Heart left ventricle (tissue), 16 donors: ENCODE measurements around the gene BCL11A. TPM values are rescaled to one million over a fixed set of nuclear protein-coding genes. Genes with fewer than 3 reads are reported as not detected.

Experiments
- ATAC-seq, 4 donors: fragments of 200-7000 bp; cut with Tn5 transposase; one replicate each; pipeline ENCODE4 v1.9.1; 2020 to 2022; ENCODE audit warnings: moderate library complexity in 4 of 4, mild to moderate bottlenecking in 3 of 4, moderate number of reproducible peaks in 1 of 4
- DNase-seq, 5 donors: peaks; one replicate each; pipeline ENCODE4 v3.0.0-alpha.2; 2020
- H3K27ac ChIP-seq, 12 donors: fragments of 200-600 bp; sonication (generic) in 4 of 12; one replicate each; pipeline versions ENCODE4 v1.5.0 to v1.8.0; 2016 to 2022; ENCODE audit warnings: mild to moderate bottlenecking in 2 of 12
- H3K27me3 ChIP-seq, 9 donors: fragments of 200-600 bp; sonication (generic) in 2 of 9; one replicate each; pipeline versions ENCODE4 v1.5.1 to v1.8.0; 2016 to 2022; ENCODE audit warnings: mild to moderate bottlenecking in 3 of 9
- H3K36me3 ChIP-seq, 9 donors: fragments of 200-600 bp; sonication (generic) in 2 of 9; one replicate each; pipeline versions ENCODE4 v1.5.0 to v1.8.0; 2018 to 2022; ENCODE audit warnings: mild to moderate bottlenecking in 2 of 9
- H3K4me1 ChIP-seq, 12 donors: fragments of 200-600 bp; sonication (generic) in 4 of 12; one replicate each; pipeline versions ENCODE4 v1.5.0 to v1.8.0; 2016 to 2022; ENCODE audit warnings: mild to moderate bottlenecking in 3 of 12
- H3K4me3 ChIP-seq, 12 donors: fragments of 200-600 bp; sonication (generic) in 4 of 12; one replicate each; pipeline versions ENCODE4 v1.5.0 to v1.8.0; 2017 to 2022; ENCODE audit warnings: mild to moderate bottlenecking in 9 of 12, moderate library complexity in 4 of 12
- H3K9me3 ChIP-seq, 12 donors: fragments of 200-600 bp; sonication (generic) in 4 of 12; one replicate each; pipeline versions ENCODE4 v1.5.0 to v1.8.0; 2016 to 2022; ENCODE audit warnings: mild to moderate bottlenecking in 1 of 12
- POLR2A ChIP-seq, 2 donors: fragments of 450-650 bp; IDR thresholded peaks; one replicate each; pipeline ENCODE4 v1.6.1; 2017; ENCODE audit warnings: antibody characterized with exemption in 2 of 2, mild to moderate bottlenecking in 2 of 2, moderate library complexity in 2 of 2
- WGBS, 4 donors: extraction: QIAGEN DNeasy Blood & Tissue Kit in 2 of 4; methylation state at CpG; one replicate each; pipeline versions ENCODE4 v1.1.5 to v1.1.7; 2013 to 2018; 5-methylcytosine and 5-hydroxymethylcytosine counted together
- intact Hi-C, 10 donors: fragments of 100-400 bp; cut with DNase I; formaldehyde crosslinking; loops; one replicate each; pipeline versions ENCODE4 v1.11.1 to v1.14.2; 2022
- polyA plus RNA-seq, 2 donors: library from polyadenylated mRNA; stranded (reverse); fragments of 200-250 nt; gene quantifications; one replicate each; pipeline ENCODE4 v1.2.3, GENCODE V29; 2013
- total RNA-seq, 9 donors: library from RNA; depleted of rRNA in 2 of 9; stranded (reverse); fragments of >200 nt in 2 of 9; fragmentation: NEBNext Ultra II Directional in 3 of 9; extraction: Animal tissue kit (Norgen Biotek cat#: 25700) in 3 of 9; gene quantifications; one replicate each; pipeline versions ENCODE4 v1.1.0 to v1.2.4, GENCODE V29; 2016 to 2023
- TF ChIP-seq, protein P1 (sequence below), 12 donors: fragments of 200-600 bp; sonication (generic) in 4 of 12; IDR thresholded peaks; one replicate each; pipeline versions ENCODE4 v1.5.0 to v1.8.0; 2018 to 2022; ENCODE audit warnings: antibody characterized with exemption in 12 of 12, mild to moderate bottlenecking in 5 of 12
- donor health status: ischemic (EF 13 %, LVEDD 7.1; RV severe dilation, severe dysfunction).
- donor health status: healthy with polysubstance abuse.
- donor health status: DM: no; HTN: yes; CAD: no.
- donor health status: DM: no; HTN: no; CAD: no.
- donor health status: ischemic (EF 25% LVEDD 6.9; RV normal size, moderate dysfunction).
- donor health status: ischemic (EF 25% LVEDD 5.7; RV mildly dilated, moderate dysfunction).
- donor health status: healthy.
- donor health status: DM: yes; HTN: yes; CAD: no.
- donor health status: ischemic (EF 35%, LVEDD 5.7; RV mildly dilated, moderate dysfunction).
- donor health status: nonischemic (EF 11% LVEDD 7.7; RV severe dilation, severe dysfunction).
- donor health status: DM: yes; HTN: yes; CAD: no.
- donor health status: PGD.
- donor health status: ischemic (EF 29% LVEDD 5.4; RV normal size, mild dysfunction).
- donor health status: nonischemic (EF 23%, LVEDD 6.1; RV moderate dilation, normal function).

BCL11A gene
- total and polyA plus RNA-seq, 11 donors, result 5.6 to 31.9 (median 20.2) TPM

- WGBS, 4 donors, result 88 to 91% (median 91%) methylated on average over 8 of the region's 8 CpGs
- TF ChIP-seq POLR2A (IDR thresholded peaks at IDR 0.05), result no peak
- TF ChIP-seq, protein P1, sequence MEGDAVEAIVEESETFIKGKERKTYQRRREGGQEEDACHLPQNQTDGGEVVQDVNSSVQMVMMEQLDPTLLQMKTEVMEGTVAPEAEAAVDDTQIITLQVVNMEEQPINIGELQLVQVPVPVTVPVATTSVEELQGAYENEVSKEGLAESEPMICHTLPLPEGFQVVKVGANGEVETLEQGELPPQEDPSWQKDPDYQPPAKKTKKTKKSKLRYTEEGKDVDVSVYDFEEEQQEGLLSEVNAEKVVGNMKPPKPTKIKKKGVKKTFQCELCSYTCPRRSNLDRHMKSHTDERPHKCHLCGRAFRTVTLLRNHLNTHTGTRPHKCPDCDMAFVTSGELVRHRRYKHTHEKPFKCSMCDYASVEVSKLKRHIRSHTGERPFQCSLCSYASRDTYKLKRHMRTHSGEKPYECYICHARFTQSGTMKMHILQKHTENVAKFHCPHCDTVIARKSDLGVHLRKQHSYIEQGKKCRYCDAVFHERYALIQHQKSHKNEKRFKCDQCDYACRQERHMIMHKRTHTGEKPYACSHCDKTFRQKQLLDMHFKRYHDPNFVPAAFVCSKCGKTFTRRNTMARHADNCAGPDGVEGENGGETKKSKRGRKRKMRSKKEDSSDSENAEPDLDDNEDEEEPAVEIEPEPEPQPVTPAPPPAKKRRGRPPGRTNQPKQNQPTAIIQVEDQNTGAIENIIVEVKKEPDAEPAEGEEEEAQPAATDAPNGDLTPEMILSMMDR (IDR thresholded peaks at IDR 0.05), result no peak
- intact Hi-C loops, result loop anchor here in 1 of 10 donors (10.0 kb wide), 1 partner anchor 97 kb away; no protein-coding TSS in a partner anchor
- Histone ChIP-seq H3K27ac (no peak overlapping the region), H3K36me3 (no peaks in the 10 kb centered on the region), H3K9me3 (no peaks in the 10 kb centered on the region), H3K27me3 (peaks cover 0 to 4% (median 0%) of the 10 kb centered on the region in 9 donors), H3K4me1 (peaks cover 0 to 14% (median 4%) of the 10 kb centered on the region in 12 donors), H3K4me3 (no peak overlapping the region)
- no peak for ATAC-seq
- no peak for DNase-seq
Measured at GRCh38 chr2:60432035-60432601, 121.3 kb downstream of the BCL11A start.

GRCh38 chr2:60429681-60430080 lies 123.8 kb downstream of the BCL11A start:
- H3K36me3 ChIP-seq, result no peaks in the 10 kb centered on the region
- TF ChIP-seq POLR2A (IDR thresholded peaks at IDR 0.05), result no peak
- H3K9me3 ChIP-seq, result peaks cover 0 to 3% (median 0%) of the 10 kb centered on the region in 12 donors
- H3K27ac ChIP-seq, result no peak overlapping the region
- intact Hi-C loops, result loop anchor here in 1 of 10 donors (10.0 kb wide), 1 partner anchor 95 kb away; no protein-coding TSS in a partner anchor
- no peak overlapping the region for H3K4me3 ChIP-seq
- peaks cover 0 to 3% (median 0%) of the 10 kb centered on the region in 9 donors for H3K27me3 ChIP-seq
- DNase-seq (no peak), ATAC-seq (no peak)
- WGBS, 4 donors, result 81 to 84% (median 82%) methylated on average over 4 of the region's 4 CpGs
- H3K4me1 ChIP-seq, result peaks cover 0 to 6% (median under 1%) of the 10 kb centered on the region in 12 donors

GRCh38 chr2:60426880-60427279 lies 126.6 kb downstream of the BCL11A start:
- H3K27me3 ChIP-seq, result no peaks in the 10 kb centered on the region
- ATAC-seq, result no peak
- peaks cover 0 to 3% (median 0%) of the 10 kb centered on the region in 12 donors for H3K9me3 ChIP-seq
- WGBS, 4 donors, result 82 to 88% (median 86%) methylated on average over 7 of the region's 7 CpGs
- H3K36me3 ChIP-seq, result no peaks in the 10 kb centered on the region
- intact Hi-C loops, result no loop called here
- TF ChIP-seq POLR2A (IDR thresholded peaks at IDR 0.05), result no peak
- H3K4me3 ChIP-seq, result no peak overlapping the region
- H3K4me1 ChIP-seq, result peaks cover 0 to 6% (median 0%) of the 10 kb centered on the region in 12 donors
- no peak overlapping the region for H3K27ac ChIP-seq
- DNase-seq, result no peak

DNA sequence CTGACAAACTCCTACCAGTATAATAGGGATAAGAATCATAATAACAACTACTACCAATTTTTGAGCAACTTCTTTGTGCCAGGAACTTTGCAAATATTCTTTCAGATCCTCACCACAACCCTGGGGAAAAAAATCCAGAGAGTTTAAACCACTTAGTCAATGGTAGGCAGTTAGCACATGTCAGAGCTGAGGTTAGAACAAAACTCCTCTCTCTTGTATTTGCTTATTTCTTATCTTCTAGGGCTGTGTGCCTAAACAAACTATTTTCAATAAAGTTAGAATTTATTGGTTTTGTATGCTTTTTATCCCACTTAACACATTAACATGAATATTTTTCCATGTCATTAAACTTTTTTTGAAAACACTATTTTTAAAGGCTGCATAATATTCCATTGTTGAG lies 127.1 kb downstream of the BCL11A start:
- ATAC-seq (no peak), DNase-seq (no peak)
- no peak overlapping the region for H3K4me3 ChIP-seq
- intact Hi-C loops, result no loop called here
- TF ChIP-seq, protein P1 (IDR thresholded peaks at IDR 0.05), result no peak
- no peak for TF ChIP-seq POLR2A (IDR thresholded peaks at IDR 0.05)
- peaks cover 0 to 3% (median 0%) of the 10 kb centered on the region in 12 donors for H3K9me3 ChIP-seq
- H3K36me3 ChIP-seq, result no peaks in the 10 kb centered on the region
- peaks cover 0 to 6% (median 0%) of the 10 kb centered on the region in 12 donors for H3K4me1 ChIP-seq
- no peak overlapping the region for H3K27ac ChIP-seq
- no peaks in the 10 kb centered on the region for H3K27me3 ChIP-seq

- Histone ChIP-seq H3K4me3 (no peak overlapping the region), H3K36me3 (no peaks in the 10 kb centered on the region), H3K27me3 (no peaks in the 10 kb centered on the region), H3K9me3 (peaks cover 0 to 3% (median 0%) of the 10 kb centered on the region in 12 donors), H3K27ac (no peak overlapping the region), H3K4me1 (peaks cover 0 to 6% (median 0%) of the 10 kb centered on the region in 12 donors)
- no peak for DNase-seq
- TF ChIP-seq, protein P1 (IDR thresholded peaks at IDR 0.05), result no peak
- no peak for TF ChIP-seq POLR2A (IDR thresholded peaks at IDR 0.05)
- no peak for ATAC-seq
- 74 to 79% (median 75%) methylated on average over 5 of the region's 5 CpGs for WGBS, 4 donors
- intact Hi-C loops, result no loop called here
Measured at GRCh38 chr2:60424233-60424632, 129.2 kb downstream of the BCL11A start.
